Sigmoid colon (tissue), 4 donors: Measurements from ENCODE around the gene GALNT14.

ENCODE experiments used
- CTCF ChIP-seq, 4 experiments: fragments of 450-650 bp in 3 of 4; fragments of 200-600 bp in 1 of 4; IDR thresholded peaks; one replicate each; pipeline ENCODE4 v1.5.1; 2016 to 2019; ENCODE audit warnings: antibody characterized with exemption in 4 of 4, mild to moderate bottlenecking in 3 of 4, moderate library complexity in 2 of 4
- EP300 ChIP-seq, 4 donors: sonication (generic); formaldehyde crosslinking; IDR thresholded peaks; one replicate each; pipeline ENCODE4 v1.6.1; 2017; ENCODE audit warnings: antibody characterized with exemption in 4 of 4
- POLR2A ChIP-seq, 2 donors: fragments of 450-650 bp; IDR thresholded peaks; one replicate each; pipeline ENCODE4 v1.6.1; 2016; ENCODE audit warnings: antibody characterized with exemption in 2 of 2, mild to moderate bottlenecking in 2 of 2, moderate library complexity in 2 of 2

- TF ChIP-seq CTCF (IDR thresholded peaks at IDR 0.05) (no peak), POLR2A (IDR thresholded peaks at IDR 0.05) (no peak), EP300 (IDR thresholded peaks at IDR 0.05) (no peak)
Measured at GRCh38 chr2:31028417-31028816, 109.8 kb downstream of the GALNT14 start.
